ENCODE results near the gene SHPK.
A peak's percentile ranks its signal among the peaks of the same experiment; 100 is the strongest.

SHPK gene

GRCh38 chr17:3682033-3682432 lies 46.0 kb upstream of the SHPK start:
- no peaks in the 10 kb centered on the region for H3K36me3 ChIP-seq (replicated peaks; ENCODE audit: insufficient read depth, low read length)
- H3K79me2 ChIP-seq (ENCODE audit: low read length), result no peaks in the 10 kb centered on the region
- H3K9me2 ChIP-seq (replicated peaks; ENCODE audit: insufficient read depth, low read length), result no peaks in the 10 kb centered on the region
- H4K20me1 ChIP-seq (ENCODE audit: insufficient read depth, low read length), result no peaks in the 10 kb centered on the region
- H3K4me1 ChIP-seq (ENCODE audit: low read length), result no peaks in the 10 kb centered on the region
- no peak overlapping the region for H2AFZ ChIP-seq (ENCODE audit: low read length)
- H3K4me2 ChIP-seq (ENCODE audit: low read depth, low read length), result no peak overlapping the region
- H3K9ac ChIP-seq (ENCODE audit: low read length), result no peak overlapping the region
- H3K9me3 ChIP-seq (replicated peaks; ENCODE audit: insufficient read depth, low read length), result no peaks in the 10 kb centered on the region
- no peak overlapping the region for H3K27ac ChIP-seq (ENCODE audit: low read length)
- TF ChIP-seq EZH2phosphoT487 (IDR thresholded peaks at IDR 0.05; ENCODE audit: low read length), result no peak
- TF ChIP-seq EZH2 (optimal IDR thresholded peaks at IDR 0.05; ENCODE audit: low read depth, low read length), result no peak
- TF ChIP-seq CTCF (IDR thresholded peaks at IDR 0.05; ENCODE audit: low read length), result no peak
- no peaks in the 10 kb centered on the region for H3F3A ChIP-seq (ENCODE audit: insufficient read depth, low read length)
- DNase-seq, result no peak
- no peak overlapping the region for H3K4me3 ChIP-seq (ENCODE audit: low read length)
- no peaks in the 10 kb centered on the region for H3K27me3 ChIP-seq (replicated peaks; ENCODE audit: insufficient read depth, low read length)

- Histone ChIP-seq H4K20me1 (ENCODE audit: insufficient read depth, low read length) (no peaks in the 10 kb centered on the region), H3K4me3 (ENCODE audit: low read length) (no peak overlapping the region), H3K36me3 (replicated peaks; ENCODE audit: insufficient read depth, low read length) (no peaks in the 10 kb centered on the region), H3K9ac (ENCODE audit: low read length) (no peak overlapping the region), H3K4me2 (ENCODE audit: low read depth, low read length) (no peak overlapping the region), H3K9me3 (replicated peaks; ENCODE audit: insufficient read depth, low read length) (no peaks in the 10 kb centered on the region), H3F3A (ENCODE audit: insufficient read depth, low read length) (no peaks in the 10 kb centered on the region), H3K27me3 (replicated peaks; ENCODE audit: insufficient read depth, low read length) (no peaks in the 10 kb centered on the region), H3K79me2 (ENCODE audit: low read length) (no peaks in the 10 kb centered on the region), H2AFZ (ENCODE audit: low read length) (no peak overlapping the region), H3K9me2 (replicated peaks; ENCODE audit: insufficient read depth, low read length) (no peaks in the 10 kb centered on the region), H3K27ac (ENCODE audit: low read length) (no peak overlapping the region), H3K4me1 (ENCODE audit: low read length) (no peaks in the 10 kb centered on the region)
- TF ChIP-seq CTCF (IDR thresholded peaks at IDR 0.05; ENCODE audit: low read length) (no peak), EZH2 (optimal IDR thresholded peaks at IDR 0.05; ENCODE audit: low read depth, low read length) (no peak), EZH2phosphoT487 (IDR thresholded peaks at IDR 0.05; ENCODE audit: low read length) (no peak)
- DNase-seq, result peak; percentile 1
Observed at GRCh38 chr17:3681565-3681964, 45.5 kb upstream of the SHPK start.

GRCh38 chr17:3681057-3681456 lies 45.0 kb upstream of the SHPK start:
- H3K4me1 ChIP-seq (ENCODE audit: low read length), result no peaks in the 10 kb centered on the region
- H3K9me2 ChIP-seq (replicated peaks; ENCODE audit: insufficient read depth, low read length), result no peaks in the 10 kb centered on the region
- no peak overlapping the region for H3K27ac ChIP-seq (ENCODE audit: low read length)
- no peaks in the 10 kb centered on the region for H3K79me2 ChIP-seq (ENCODE audit: low read length)
- H3K9ac ChIP-seq (ENCODE audit: low read length), result no peak overlapping the region
- H3K36me3 ChIP-seq (replicated peaks; ENCODE audit: insufficient read depth, low read length), result no peaks in the 10 kb centered on the region
- no peaks in the 10 kb centered on the region for H3K27me3 ChIP-seq (replicated peaks; ENCODE audit: insufficient read depth, low read length)
- no peak overlapping the region for H3K4me3 ChIP-seq (ENCODE audit: low read length)
- H4K20me1 ChIP-seq (ENCODE audit: insufficient read depth, low read length), result no peaks in the 10 kb centered on the region
- no peak overlapping the region for H3K4me2 ChIP-seq (ENCODE audit: low read depth, low read length)
- DNase-seq, result no peak
- no peaks in the 10 kb centered on the region for H3K9me3 ChIP-seq (replicated peaks; ENCODE audit: insufficient read depth, low read length)
- TF ChIP-seq EZH2 (optimal IDR thresholded peaks at IDR 0.05; ENCODE audit: low read depth, low read length), result no peak
- TF ChIP-seq EZH2phosphoT487 (IDR thresholded peaks at IDR 0.05; ENCODE audit: low read length), result no peak
- TF ChIP-seq CTCF (IDR thresholded peaks at IDR 0.05; ENCODE audit: low read length), result no peak
- H3F3A ChIP-seq (ENCODE audit: insufficient read depth, low read length), result no peaks in the 10 kb centered on the region
- H2AFZ ChIP-seq (ENCODE audit: low read length), result no peak overlapping the region

All from MM.1S (cell line).